A549 (cell line): ENCODE results near the gene B9D2. TPM values are rescaled to one million over a fixed set of nuclear protein-coding genes. Genes with fewer than 3 reads are reported as not detected.
A peak's percentile ranks its signal among the peaks of the same experiment; 100 is the strongest.

Experiments
- ATAC-seq, 2 experiments: fragments of 200-7000 bp in 1 of 2; fragments of >200 bp in 1 of 2; cut with Nextera tagmentation in 1 of 2; cut with Tn5 transposase in 1 of 2; 3 replicates each; pipeline versions ENCODE4 v1.8.0 to v1.9.1; 2018 to 2020; ENCODE audit warnings: mild to moderate bottlenecking in 1 of 2, moderate library complexity in 1 of 2
- CTCF ChIA-PET: fragments of 300-600 bp; sonication (Branson Sonifier 250); formaldehyde crosslinking; extraction: SDS; loops from one replicate; lab custom pipeline; 2021; ENCODE audit warnings: antibody characterized with exemption, inconsistent platforms; lab: Yijun Ruan, JAX
- POLR2A ChIA-PET: fragments of 350-600 bp; formaldehyde crosslinking; extraction: SDS; loops from one replicate; lab custom pipeline; 2021; ENCODE audit warnings: antibody characterized with exemption, inconsistent platforms; lab: Yijun Ruan, JAX
- DNase-seq, 2 experiments: peaks; one replicate each; pipeline versions ENCODE4 v3.0.0 to v3.0.0-alpha.2; 2011 to 2016; ENCODE audit warnings: low read depth in 1 of 2, low spot score in 1 of 2
- FAIRE-seq: peaks from 2 replicates; lab custom pipeline; 2011; peaks lifted over from hg19 to GRCh38; lab: Jason Lieb, UNC
- H3K27ac ChIP-seq, 2 experiments: fragments of >200 bp; sonication (Bioruptor Twin); formaldehyde crosslinking; 3 replicates each; pipeline ENCODE4 v1.5.1; 2016 to 2017
- H3K4me1 ChIP-seq: fragments of >200 bp; sonication (Bioruptor Twin); formaldehyde crosslinking; 3 replicates; pipeline ENCODE4 v1.6.1; 2016
- H3K4me2 ChIP-seq: fragments of >200 bp; sonication (Bioruptor Twin); formaldehyde crosslinking; 3 replicates; pipeline ENCODE4 v1.6.1; 2016
- H3K4me3 ChIP-seq: fragments of >200 bp; sonication (Bioruptor Twin); formaldehyde crosslinking; 3 replicates; pipeline ENCODE4 v1.5.1; 2016
- H3K9me3 ChIP-seq: fragments of >200 bp; sonication (Bioruptor Twin); formaldehyde crosslinking; 3 replicates; pipeline ENCODE4 v1.6.1; 2016
- BHLHE40 ChIP-seq: IDR thresholded peaks from 2 replicates; pipeline ENCODE4 v1.6.1; 2012; ENCODE audit warnings: low read depth, low read length, inconsistent platforms
- CEBPB ChIP-seq, 2 experiments: fragments of >200 bp in 1 of 2; sonication (Bioruptor Twin) in 1 of 2; formaldehyde crosslinking in 1 of 2; IDR thresholded peaks; 2 replicates each; pipeline ENCODE4 v1.6.1; 2012 to 2016
- EHF ChIP-seq: fragments of 250-450 bp; sonication (Bioruptor Pico); IDR thresholded peaks from 2 replicates; pipeline ENCODE4 v1.5.0; 2020; ENCODE audit warnings: mild to moderate bottlenecking
- ELK1 ChIP-seq: fragments of 150-350 bp; IDR thresholded peaks from 2 replicates; pipeline ENCODE4 v1.6.1; 2014; ENCODE audit warnings: low read depth, mild to moderate bottlenecking, low read length
- FOSL2 ChIP-seq, 2 experiments: fragments of 450-650 bp in 1 of 2; fragments of >200 bp in 1 of 2; sonication (Bioruptor Twin) in 1 of 2; formaldehyde crosslinking; IDR thresholded peaks; 2 replicates each; pipeline versions ENCODE4 v1.5.0 to v1.6.1; 2016 to 2020; ENCODE audit warnings: mild to moderate bottlenecking in 1 of 2, moderate library complexity in 1 of 2
- FOXS1 ChIP-seq: fragments of 250-450 bp; sonication (Bioruptor Pico); IDR thresholded peaks from 2 replicates; pipeline ENCODE4 v1.5.0; 2020; ENCODE audit warnings: mild to moderate bottlenecking, moderate library complexity
- GATA3 ChIP-seq: IDR thresholded peaks from 2 replicates; pipeline ENCODE4 v1.6.1; 2012; ENCODE audit warnings: borderline replicate concordance
- JUNB ChIP-seq: fragments of >200 bp; sonication (Bioruptor Twin); formaldehyde crosslinking; IDR thresholded peaks from 2 replicates; pipeline ENCODE4 v1.6.1; 2016
- NFE2L2 ChIP-seq: fragments of 150-350 bp; conservative IDR thresholded peaks from 2 replicates; pipeline ENCODE4 v1.6.1; 2014; ENCODE audit warnings: low read length
- POLR2AphosphoS2 ChIP-seq: conservative IDR thresholded peaks from 2 replicates; pipeline ENCODE4 v1.6.1; 2012; ENCODE audit warnings: low read length, improper control_type of control experiment, inconsistent platforms
- RAD21 ChIP-seq, 2 experiments: fragments of >200 bp in 1 of 2; sonication (Bioruptor Twin) in 1 of 2; formaldehyde crosslinking in 1 of 2; IDR thresholded peaks in 1 of 2; conservative IDR thresholded peaks in 1 of 2; 2 replicates in 1 of 2; 3 replicates in 1 of 2; pipeline ENCODE4 v1.6.1; 2012 to 2018; ENCODE audit warnings: inconsistent platforms in 1 of 2
- RFX5 ChIP-seq: fragments of 450-650 bp; IDR thresholded peaks from 2 replicates; pipeline ENCODE4 v1.7.1; 2014; ENCODE audit warnings: antibody characterized with exemption, mild to moderate bottlenecking, moderate library complexity
- RNF2 ChIP-seq: fragments of 200-600 bp; sonication (generic); IDR thresholded peaks from 2 replicates; pipeline ENCODE4 v1.6.1; 2016; ENCODE audit warnings: low read depth, mild to moderate bottlenecking, antibody characterized with exemption, moderate library complexity, borderline replicate concordance
- TP53 ChIP-seq: fragments of 250-450 bp; sonication (Bioruptor Pico); IDR thresholded peaks from 2 replicates; pipeline ENCODE4 v1.5.0; 2021; ENCODE audit warnings: mild to moderate bottlenecking, moderate library complexity
- ZFP36 ChIP-seq: fragments of 450-650 bp; IDR thresholded peaks from 2 replicates; pipeline ENCODE4 v1.6.1; 2014; ENCODE audit warnings: borderline replicate concordance; ENCODE audit not compliant: partially characterized antibody
- ZNF302 ChIP-seq: fragments of 250-450 bp; sonication (Bioruptor Pico); IDR thresholded peaks from 2 replicates; pipeline ENCODE4 v1.9.0; 2021; ENCODE audit warnings: inconsistent platforms, mild to moderate bottlenecking, moderate library complexity
- WGBS: methylation state at CpG from one replicate; pipeline ENCODE4 v1.1.6; 2017; ENCODE audit errors: missing lambda C conversion rate; 5-methylcytosine and 5-hydroxymethylcytosine counted together
- polyA plus RNA-seq, 4 experiments: library from polyadenylated mRNA; depleted of rRNA in 3 of 4; stranded (reverse); fragments of >200 nt; fragmentation: RNase III in 1 of 4; extraction: RNeasy Plus Mini Kit Qiagen cat#74134 plus additional on column Dnase treatment in 1 of 4; gene quantifications; 2 replicates in 3 of 4; 3 replicates in 1 of 4; pipeline ENCODE4 v1.2.3, GENCODE V29; 2011 to 2017
- TF ChIP-seq, protein P1 (sequence below): IDR thresholded peaks from 2 replicates; pipeline ENCODE4 v1.6.1; 2012; ENCODE audit warnings: low read depth, borderline replicate concordance
- TF ChIP-seq, protein P2 (sequence below): fragments of >200 bp; sonication (Bioruptor Twin); formaldehyde crosslinking; IDR thresholded peaks from 2 replicates; pipeline ENCODE4 v1.6.1; 2016

Gene B9D2
- polyA plus RNA-seq, 2 of the 4 experiments (the other 2 are of a cell fraction) = 19.6 to 22.5 TPM

- TF ChIP-seq RAD21 (conservative IDR thresholded peaks at IDR 0.05 in 1 of 2, IDR thresholded peaks at IDR 0.05 in 1 of 2) (no peak), BHLHE40 (no peak), RFX5 (no peak), ZFP36 (peak; percentile 81)
- TF ChIP-seq, protein P1, sequence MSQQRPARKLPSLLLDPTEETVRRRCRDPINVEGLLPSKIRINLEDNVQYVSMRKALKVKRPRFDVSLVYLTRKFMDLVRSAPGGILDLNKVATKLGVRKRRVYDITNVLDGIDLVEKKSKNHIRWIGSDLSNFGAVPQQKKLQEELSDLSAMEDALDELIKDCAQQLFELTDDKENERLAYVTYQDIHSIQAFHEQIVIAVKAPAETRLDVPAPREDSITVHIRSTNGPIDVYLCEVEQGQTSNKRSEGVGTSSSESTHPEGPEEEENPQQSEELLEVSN = no peak
- CTCF ChIA-PET = interaction anchor here (0.8 to 23.9 kb wide), 7 partner anchors 8 to 226 kb away, joined by 3 to 295 read pairs (median 7); no protein-coding TSS in a partner anchor
- WGBS = 94% methylated on average over 2 of the region's 2 CpGs
- Histone ChIP-seq H3K27ac (no peak overlapping the region), H3K4me2 (no peak overlapping the region), H3K4me3 (no peak overlapping the region), H3K9me3 (no peaks in the 10 kb centered on the region), H3K4me1 (peaks cover 9% of the 10 kb centered on the region)
- POLR2A ChIA-PET = no interaction called here
- no peak for FAIRE-seq
- DNase-seq = no peak
- no peak for ATAC-seq
These were observed 19.8 kb downstream of the B9D2 start for GRCh38 chr19:41344162-41344561.

- no peak for TF ChIP-seq ELK1
- no peak for TF ChIP-seq TP53
- TF ChIP-seq POLR2AphosphoS2 = no peak
- no peak for TF ChIP-seq EHF (CRISPR knock-in tag)
- no peak for TF ChIP-seq RNF2
- peak in 1 of 2 experiments; percentile 8; a peak in 1 of 5 replicates for TF ChIP-seq RAD21 (conservative IDR thresholded peaks at IDR 0.05 in 1 of 2, IDR thresholded peaks at IDR 0.05 in 1 of 2)
- no peak for TF ChIP-seq JUNB
- TF ChIP-seq, protein P2, sequence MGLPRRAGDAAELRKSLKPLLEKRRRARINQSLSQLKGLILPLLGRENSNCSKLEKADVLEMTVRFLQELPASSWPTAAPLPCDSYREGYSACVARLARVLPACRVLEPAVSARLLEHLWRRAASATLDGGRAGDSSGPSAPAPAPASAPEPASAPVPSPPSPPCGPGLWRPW = no peak
- TF ChIP-seq NFE2L2 = no peak
- ATAC-seq (peak; percentile 12 to 27; a peak in 3 of 6 replicates), FAIRE-seq (no peak), DNase-seq (no peak)
- no peak overlapping the region for H3K27ac ChIP-seq
- WGBS = 93% methylated on average over 17 of the region's 20 CpGs
- POLR2A ChIA-PET = interaction anchor here (0.7 to 1.5 kb wide), 2 partner anchors 12 to 22 kb away, joined by 3 to 4 read pairs; partner anchors contain the start of genes B9D2 and TGFB1
- H3K4me2 ChIP-seq = no peak overlapping the region
- no peaks in the 10 kb centered on the region for H3K9me3 ChIP-seq
- CTCF ChIA-PET = interaction anchor here (0.6 to 23.9 kb wide), 7 partner anchors 8 to 204 kb away, joined by 3 to 295 read pairs (median 10); partner anchors contain the start of gene TGFB1
- no peak overlapping the region for H3K4me3 ChIP-seq
- H3K4me1 ChIP-seq = peaks cover 9% of the 10 kb centered on the region
These were observed 22.1 kb downstream of the B9D2 start for GRCh38 chr19:41341669-41342490.

DNA sequence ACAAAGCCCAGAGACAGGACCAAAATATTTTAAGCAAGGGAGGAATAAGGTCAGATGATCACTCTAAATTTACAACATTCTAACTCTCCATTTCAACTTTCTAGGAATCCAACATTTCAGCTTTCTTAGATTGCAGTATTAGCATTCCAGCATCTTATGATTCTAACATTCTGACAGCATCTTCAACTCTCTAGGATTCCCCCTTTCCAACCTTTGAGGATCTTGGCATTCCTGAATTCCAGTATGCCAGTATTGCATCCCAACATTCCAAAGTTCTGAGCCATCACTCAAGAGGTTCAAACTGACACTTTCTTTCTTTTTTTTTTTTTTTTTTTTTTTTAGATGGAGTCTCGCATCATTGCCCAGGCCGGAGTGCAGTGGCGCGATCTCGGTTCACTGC, 24.0 kb downstream of the B9D2 start:
- H3K4me1 ChIP-seq = peaks cover 9% of the 10 kb centered on the region
- H3K4me2 ChIP-seq = no peak overlapping the region
- WGBS = 86% methylated on average over 5 of the region's 5 CpGs
- ATAC-seq (peak; percentile 64 to 72; a peak in 5 of 6 replicates), DNase-seq (peak; percentile 66 to 83), FAIRE-seq (peak; percentile 99)
- H3K9me3 ChIP-seq = no peaks in the 10 kb centered on the region
- no peak overlapping the region for H3K27ac ChIP-seq
- no peak; the same call in 1 of the 2 replicates for TF ChIP-seq JUNB
- TF ChIP-seq FOXS1 (CRISPR knock-in tag) = no peak
- no peak for TF ChIP-seq ZNF302 (CRISPR knock-in tag)
- peak in 1 of 2 experiments; percentile 69; a peak in 2 of 4 replicates for TF ChIP-seq CEBPB (IDR thresholded peaks at IDR 0.05)
- peak; percentile 31; the same call in 1 of the 2 replicates for TF ChIP-seq GATA3
- TF ChIP-seq FOSL2 (IDR thresholded peaks at IDR 0.05) = 0 out of 2 replicates have a peak, but pooled peaks have one; percentile 20
- peak; percentile 61 for TF ChIP-seq FOSL2 (CRISPR knock-in tag; IDR thresholded peaks at IDR 0.05)
- ChIA-PET CTCF (interaction anchor here (1.1 to 23.9 kb wide), 5 partner anchors 10 to 231 kb away, joined by 3 to 295 read pairs (median 10); partner anchors contain the start of gene TGFB1), POLR2A (interaction anchor here (0.6 to 1.5 kb wide), 2 partner anchors 9 to 24 kb away, joined by 3 read pairs; partner anchors contain the start of gene B9D2)
- no peak overlapping the region for H3K4me3 ChIP-seq
